Mesenteric fat pad (tissue), 1 donor: ENCODE data around the gene PTGIR. TPM values are rescaled to one million over a fixed set of nuclear protein-coding genes. Genes with fewer than 3 reads are reported as not detected.

Source experiments
- total RNA-seq: library from RNA; stranded (reverse); fragmentation: NEBNext Ultra II Directional; extraction: Animal tissue kit (Norgen Biotek cat#: 25700); gene quantifications from one replicate; pipeline ENCODE4 v1.2.1, GENCODE V29; 2021
- donor health status: DM: yes; HTN: yes; CAD: no.

Gene PTGIR
- total RNA-seq, 1 donor from 2014 or later = 7.2 TPM

Other genes starting within 250 kb of the PTGIR start
- 2.9 TPM for gene CCDC8, start 211.5 kb downstream of the PTGIR start, total RNA-seq
- not detected for gene PNMA8C, start 196.2 kb downstream of the PTGIR start, total RNA-seq
- 1.2 TPM for gene PNMA8A, start 153.5 kb downstream of the PTGIR start, total RNA-seq
- 2.5 TPM for gene PNMA8B, start 129.2 kb downstream of the PTGIR start, total RNA-seq
- gene CALM3, start 23.8 kb downstream of the PTGIR start, total RNA-seq = 125 TPM
- gene GNG8, start 11.1 kb upstream of the PTGIR start, total RNA-seq = not detected
- 3.4 TPM for gene DACT3, start 36.1 kb upstream of the PTGIR start, total RNA-seq
- 43.2 TPM for gene PRKD2, start 92.0 kb upstream of the PTGIR start, total RNA-seq
- 13.2 TPM for gene FKRP, start 121.0 kb upstream of the PTGIR start, total RNA-seq
- 72.9 TPM for gene STRN4, start 121.4 kb upstream of the PTGIR start, total RNA-seq
- 168 TPM for gene SLC1A5, start 163.5 kb upstream of the PTGIR start, total RNA-seq
- 228 TPM for gene AP2S1, start 225.8 kb upstream of the PTGIR start, total RNA-seq
- 53.3 TPM for gene ARHGAP35, start 235.9 kb upstream of the PTGIR start, total RNA-seq